ENCODE measurements around the gene RAD51B.

GRCh38 chr14:68594737-68595380 is 775.3 kb downstream of the RAD51B start:
- TF ChIP-seq, protein P1, sequence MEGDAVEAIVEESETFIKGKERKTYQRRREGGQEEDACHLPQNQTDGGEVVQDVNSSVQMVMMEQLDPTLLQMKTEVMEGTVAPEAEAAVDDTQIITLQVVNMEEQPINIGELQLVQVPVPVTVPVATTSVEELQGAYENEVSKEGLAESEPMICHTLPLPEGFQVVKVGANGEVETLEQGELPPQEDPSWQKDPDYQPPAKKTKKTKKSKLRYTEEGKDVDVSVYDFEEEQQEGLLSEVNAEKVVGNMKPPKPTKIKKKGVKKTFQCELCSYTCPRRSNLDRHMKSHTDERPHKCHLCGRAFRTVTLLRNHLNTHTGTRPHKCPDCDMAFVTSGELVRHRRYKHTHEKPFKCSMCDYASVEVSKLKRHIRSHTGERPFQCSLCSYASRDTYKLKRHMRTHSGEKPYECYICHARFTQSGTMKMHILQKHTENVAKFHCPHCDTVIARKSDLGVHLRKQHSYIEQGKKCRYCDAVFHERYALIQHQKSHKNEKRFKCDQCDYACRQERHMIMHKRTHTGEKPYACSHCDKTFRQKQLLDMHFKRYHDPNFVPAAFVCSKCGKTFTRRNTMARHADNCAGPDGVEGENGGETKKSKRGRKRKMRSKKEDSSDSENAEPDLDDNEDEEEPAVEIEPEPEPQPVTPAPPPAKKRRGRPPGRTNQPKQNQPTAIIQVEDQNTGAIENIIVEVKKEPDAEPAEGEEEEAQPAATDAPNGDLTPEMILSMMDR (IDR thresholded peaks at IDR 0.05): no peak
- no peak for TF ChIP-seq POLR2A (IDR thresholded peaks at IDR 0.05)

Measured in thyroid gland (tissue), 4 donors.